ENCODE data around the gene CELF1. TPM values are rescaled to one million over a fixed set of nuclear protein-coding genes. Genes with fewer than 3 reads are reported as not detected.

CELF1 gene
- total and polyA plus RNA-seq, 2 of the 4 experiments (the other 2 are of a cell fraction): 63.3 to 135 TPM

DNA sequence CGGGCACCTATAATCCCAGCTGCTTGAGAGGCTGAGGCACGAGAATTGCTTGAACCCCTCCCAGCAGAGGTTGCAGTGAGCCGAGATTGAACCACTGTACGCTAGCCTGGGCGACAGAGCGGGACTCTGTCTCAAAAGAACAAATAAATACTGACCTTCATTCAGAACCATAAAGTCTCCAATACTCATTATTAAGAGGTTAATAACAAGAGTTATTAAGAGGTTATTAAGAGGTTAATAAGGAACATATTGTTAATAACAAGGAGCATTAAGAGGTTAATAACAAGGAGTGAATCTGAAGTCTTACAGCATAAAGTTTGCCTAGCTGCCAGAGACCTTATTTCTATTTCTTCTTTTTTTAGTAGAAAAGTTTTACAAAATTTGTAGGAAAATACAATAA, 7.6 kb downstream of the CELF1 start:
- H2AFZ ChIP-seq (replicated peaks; ENCODE audit: low read length, poor library complexity): no peak overlapping the region
- CTCF ChIA-PET: no interaction called here

More for the DNA sequence above, 7.6 kb downstream of the CELF1 start:
- H4K91ac ChIP-seq (ENCODE audit: insufficient read depth, low read depth, low read length): no peak overlapping the region
- no peaks in the 10 kb centered on the region for H3K36me3 ChIP-seq (ENCODE audit: control insufficient read depth, insufficient read depth, low read length)
- peaks cover 7% of the 10 kb centered on the region; the same call in 1 of the 2 replicates for H3K9me1 ChIP-seq (ENCODE audit: insufficient read depth, low read length)
- WGBS, 2 experiments (ENCODE audit: extremely low coverage in 2 of 2, insufficient read length in 1 of 2): 100% methylated on average over 1 of the region's 6 CpGs; no CpG with 5 or more reads in 1 of the 2 experiments
- no peak overlapping the region for H2AK5ac ChIP-seq (ENCODE audit: low read depth, low read length)
- no peak overlapping the region for H3K23ac ChIP-seq (ENCODE audit: low read depth, low read length)
- dilution Hi-C loops (cut with HindIII; ENCODE audit: low sequenced_read_pairs, unreplicated experiment) (no loop called here), in situ Hi-C loops (cut with MboI; ENCODE audit: low sequenced_read_pairs) (no loop called here), intact Hi-C loops (cut with micrococcal nuclease) (no loop called here)
- no peak overlapping the region for H3K18ac ChIP-seq (ENCODE audit: low read depth, low read length)
- TF ChIP-seq CHD1 (IDR thresholded peaks at IDR 0.05; ENCODE audit: low read depth, low read length) (no peak), MXI1 (IDR thresholded peaks at IDR 0.05; ENCODE audit: borderline replicate concordance, low read depth, low read length) (no peak), RAD21 (IDR thresholded peaks at IDR 0.05; ENCODE audit: low read length) (no peak), BHLHE40 (IDR thresholded peaks at IDR 0.05; ENCODE audit: low read depth, low read length) (no peak), MAZ (IDR thresholded peaks at IDR 0.05; ENCODE audit: borderline replicate concordance, low read depth, low read length) (no peak), RFX5 (IDR thresholded peaks at IDR 0.05; ENCODE audit: low read depth, low read length) (no peak), FOS (IDR thresholded peaks at IDR 0.05; ENCODE audit: low read depth, low read length) (no peak)
- no peaks in the 10 kb centered on the region for H3K9me3 ChIP-seq (ENCODE audit: control insufficient read depth, insufficient read depth, low read length)
- peaks cover 5% of the 10 kb centered on the region for H3K4me1 ChIP-seq (ENCODE audit: control insufficient read depth, insufficient read depth, low read length)
- no peak for ATAC-seq (ENCODE audit: low read depth)
- H3K27ac ChIP-seq (ENCODE audit: insufficient read depth, low read length): no peak overlapping the region
- peaks cover 96% of the 10 kb centered on the region for H4K20me1 ChIP-seq (ENCODE audit: insufficient read depth, low read length)
- POLR2A ChIA-PET (ENCODE audit: unreplicated experiment): interaction anchor here (0.6 kb wide), 1 partner anchor 55 kb away, joined by 8 read pairs; no protein-coding TSS in a partner anchor
- H2BK5ac ChIP-seq (ENCODE audit: low read depth, low read length, poor library complexity, severe bottlenecking): no peak overlapping the region
- no peak overlapping the region for H3K4me2 ChIP-seq (ENCODE audit: low read depth, low read length)
- H3K27me3 ChIP-seq (ENCODE audit: control insufficient read depth, insufficient read depth, low read length): no peaks in the 10 kb centered on the region
- no peak overlapping the region for H2BK15ac ChIP-seq (ENCODE audit: low read depth, low read length)
- no peak overlapping the region for H2BK20ac ChIP-seq (ENCODE audit: low read depth, low read length)
- H3K9ac ChIP-seq (ENCODE audit: low read depth, low read length): no peak overlapping the region
- H2AK9ac ChIP-seq (replicated peaks; ENCODE audit: low read depth, low read length, poor library complexity): no peak overlapping the region
- H3K14ac ChIP-seq (replicated peaks; ENCODE audit: low read depth, low read length): no peak overlapping the region
- H4K5ac ChIP-seq (ENCODE audit: low read depth, low read length): no peak overlapping the region
- BruUV-seq (replicated peaks): no TSS peak
- no peak overlapping the region for H3K4ac ChIP-seq (ENCODE audit: low read depth, low read length)
- DNase-seq: no peak
- no peak overlapping the region for H2BK120ac ChIP-seq (ENCODE audit: low read depth, low read length)
- no peak overlapping the region for H3K4me3 ChIP-seq (ENCODE audit: insufficient read depth, low read depth, low read length)
- no peak overlapping the region for H4K8ac ChIP-seq (ENCODE audit: low read depth in 2 of 2, low read length in 2 of 2)
- H3K79me1 ChIP-seq (ENCODE audit: low read depth in 1 of 2, low read length in 2 of 2): peaks cover 3 to 50% of the 10 kb centered on the region in 2 experiments
- H3K56ac ChIP-seq (ENCODE audit: extremely low read depth, insufficient read depth, low read length): no peak overlapping the region

Data from IMR-90 (cell line).